ENCODE measurements around the gene LRIG3. TPM values are rescaled to one million over a fixed set of nuclear protein-coding genes. Genes with fewer than 3 reads are reported as not detected.

Gene LRIG3
- total RNA-seq, 1 donor from 2014 or later = 51.4 TPM

- peaks cover 15% of the 10 kb centered on the region for H3K4me1 Mint-ChIP-seq (ENCODE audit: unreplicated experiment)
- H3K27ac Mint-ChIP-seq = no peak overlapping the region
- DNase-seq (ENCODE audit: extremely low spot score, unreplicated experiment) = no peak
- H3K36me3 Mint-ChIP-seq = no peaks in the 10 kb centered on the region
- no peaks in the 10 kb centered on the region for H3K9me3 Mint-ChIP-seq
- H3K27me3 Mint-ChIP-seq = no peaks in the 10 kb centered on the region
- no peak for TF ChIP-seq CTCF (conservative IDR thresholded peaks at IDR 0.05)
- H3K4me3 Mint-ChIP-seq = no peak overlapping the region
Observed at GRCh38 chr12:58930770-58931324, 10.5 kb upstream of the LRIG3 start.

GRCh38 chr12:58927120-58927519 is 6.8 kb upstream of the LRIG3 start:
- Mint-ChIP-seq H3K27me3 (no peaks in the 10 kb centered on the region), H3K4me1 (ENCODE audit: unreplicated experiment) (peaks cover 20% of the 10 kb centered on the region), H3K9me3 (no peaks in the 10 kb centered on the region), H3K36me3 (no peaks in the 10 kb centered on the region), H3K27ac (no peak overlapping the region), H3K4me3 (no peak overlapping the region)
- no peak for DNase-seq (ENCODE audit: extremely low spot score, unreplicated experiment)
- TF ChIP-seq CTCF (conservative IDR thresholded peaks at IDR 0.05) = no peak

GRCh38 chr12:58926586-58926985 is 6.3 kb upstream of the LRIG3 start:
- H3K4me1 Mint-ChIP-seq (ENCODE audit: unreplicated experiment) = peaks cover 20% of the 10 kb centered on the region

GRCh38 chr12:58925751-58926150 is 5.4 kb upstream of the LRIG3 start:
- H3K9me3 Mint-ChIP-seq = no peaks in the 10 kb centered on the region
- peaks cover 21% of the 10 kb centered on the region for H3K4me1 Mint-ChIP-seq (ENCODE audit: unreplicated experiment)
- H3K4me3 Mint-ChIP-seq = no peak overlapping the region
- H3K27me3 Mint-ChIP-seq = no peaks in the 10 kb centered on the region
- TF ChIP-seq CTCF (conservative IDR thresholded peaks at IDR 0.05) = no peak
- no peak overlapping the region for H3K27ac Mint-ChIP-seq
- no peak for DNase-seq (ENCODE audit: extremely low spot score, unreplicated experiment)
- H3K36me3 Mint-ChIP-seq = no peaks in the 10 kb centered on the region

More at GRCh38 chr12:58926586-58926985, 6.3 kb upstream of the LRIG3 start:
- no peaks in the 10 kb centered on the region for H3K9me3 Mint-ChIP-seq
- H3K27me3 Mint-ChIP-seq = no peaks in the 10 kb centered on the region
- no peak for DNase-seq (ENCODE audit: extremely low spot score, unreplicated experiment)
- H3K27ac Mint-ChIP-seq = no peak overlapping the region
- no peak for TF ChIP-seq CTCF (conservative IDR thresholded peaks at IDR 0.05)
- H3K36me3 Mint-ChIP-seq = no peaks in the 10 kb centered on the region
- no peak overlapping the region for H3K4me3 Mint-ChIP-seq

- Mint-ChIP-seq H3K27ac (no peak overlapping the region), H3K27me3 (no peaks in the 10 kb centered on the region), H3K9me3 (no peaks in the 10 kb centered on the region), H3K4me1 (ENCODE audit: unreplicated experiment) (peaks cover 26% of the 10 kb centered on the region), H3K36me3 (no peaks in the 10 kb centered on the region), H3K4me3 (no peak overlapping the region)
- no peak for TF ChIP-seq CTCF (conservative IDR thresholded peaks at IDR 0.05)
- no peak for DNase-seq (ENCODE audit: extremely low spot score, unreplicated experiment)
Observed at GRCh38 chr12:58925111-58925611, 4.9 kb upstream of the LRIG3 start.
